Activated CD8-positive, alpha-beta T cell treated with anti-CD3 and anti-CD28 coated beads for 36 hours (primary cell): ENCODE measurements around the gene PM20D1. TPM values are rescaled to one million over a fixed set of nuclear protein-coding genes. Genes with fewer than 3 reads are reported as not detected.

Experiments
- ATAC-seq: fragments of 200-7000 bp; cut with Tn5 transposase; one replicate; pipeline ENCODE4 v1.10.0; 2021; ENCODE audit warnings: mild to moderate bottlenecking, moderate library complexity
- CTCF ChIA-PET: fragments of 350-600 bp; sonication (Branson Sonifier 250); formaldehyde crosslinking; loops from one replicate; lab custom pipeline; 2021; ENCODE audit warnings: antibody characterized with exemption; lab: Charles Lee
- POLR2A ChIA-PET: fragments of 350-600 bp; sonication (Branson Sonifier 250); formaldehyde crosslinking; loops from one replicate; lab custom pipeline; 2021; ENCODE audit warnings: antibody characterized with exemption; lab: Charles Lee
- DNase-seq: peaks from one replicate; pipeline ENCODE4 v3.0.0-alpha.2; 2020
- H3K27ac Mint-ChIP-seq: one replicate; pipeline ENCODE4 v1.8.0; 2021; ENCODE audit warnings: mild to moderate bottlenecking, mixed read lengths
- H3K27me3 Mint-ChIP-seq: one replicate; pipeline ENCODE4 v1.8.0; 2021; ENCODE audit warnings: mixed read lengths
- H3K36me3 Mint-ChIP-seq: one replicate; pipeline ENCODE4 v1.8.0; 2021; ENCODE audit warnings: low read depth, mixed read lengths
- H3K4me1 Mint-ChIP-seq: one replicate; pipeline ENCODE4 v1.8.0; 2021; ENCODE audit warnings: low read depth, mixed read lengths
- H3K4me3 Mint-ChIP-seq: one replicate; pipeline ENCODE4 v1.8.0; 2021; ENCODE audit warnings: mild to moderate bottlenecking, moderate library complexity, mixed read lengths
- H3K9me3 Mint-ChIP-seq: one replicate; pipeline ENCODE4 v1.8.0; 2021; ENCODE audit warnings: mixed read lengths
- CTCF ChIP-seq: fragments of 200-600 bp; IDR thresholded peaks from one replicate; pipeline ENCODE4 v1.8.0; 2022; ENCODE audit warnings: antibody characterized with exemption, mild to moderate bottlenecking
- intact Hi-C: fragments of 100-400 bp; cut with micrococcal nuclease; formaldehyde crosslinking; loops from one replicate; pipeline ENCODE4 v1.10.0; 2022
- total RNA-seq, 2 experiments: library from RNA; stranded (reverse); gene quantifications; one replicate each; pipeline ENCODE4 v1.2.3, GENCODE V29; 2021

The PM20D1 gene
- total RNA-seq, 2 experiments from 2014 or later: 0.22 to 0.29 TPM

GRCh38 chr1:205811660-205812059, 38.3 kb downstream of the PM20D1 start:
- Mint-ChIP-seq H3K4me1 (peaks cover 64% of the 10 kb centered on the region), H3K27ac (peak overlapping the region; percentile 88), H3K36me3 (peaks cover 31% of the 10 kb centered on the region), H3K9me3 (no peaks in the 10 kb centered on the region), H3K4me3 (peak overlapping the region; percentile 97), H3K27me3 (no peaks in the 10 kb centered on the region)
- intact Hi-C loops: no loop called here
- ATAC-seq (no peak), DNase-seq (no peak)
- no peak for TF ChIP-seq CTCF
- ChIA-PET CTCF (interaction anchor here (0.9 to 3.5 kb wide), 5 partner anchors 20 to 166 kb away, joined by 3 to 16 read pairs (median 6); no protein-coding TSS in a partner anchor), POLR2A (interaction anchor here (1.8 kb wide), 1 partner anchor 37 kb away, joined by 6 read pairs; the partner anchor contains the start of gene RAB29)

- ChIA-PET POLR2A (interaction anchor here (0.9 kb wide), 1 partner anchor 35 kb away, joined by 3 read pairs; the partner anchor contains the start of gene RAB29), CTCF (interaction anchor here (1.0 to 3.5 kb wide), 6 partner anchors 19 to 167 kb away, joined by 3 to 16 read pairs (median 7); no protein-coding TSS in a partner anchor)
- Mint-ChIP-seq H3K36me3 (peaks cover 35% of the 10 kb centered on the region), H3K9me3 (no peaks in the 10 kb centered on the region), H3K4me3 (peak overlapping the region; percentile 4), H3K27me3 (no peaks in the 10 kb centered on the region), H3K4me1 (peaks cover 74% of the 10 kb centered on the region), H3K27ac (no peak overlapping the region)
- DNase-seq (no peak), ATAC-seq (no peak)
- TF ChIP-seq CTCF: no peak
- intact Hi-C loops: no loop called here
Observed at GRCh38 chr1:205810448-205811157, 39.3 kb downstream of the PM20D1 start.

- no peak for TF ChIP-seq CTCF
- Mint-ChIP-seq H3K4me1 (peaks cover 80% of the 10 kb centered on the region), H3K36me3 (peaks cover 35% of the 10 kb centered on the region), H3K27ac (no peak overlapping the region), H3K9me3 (no peaks in the 10 kb centered on the region), H3K4me3 (no peak overlapping the region), H3K27me3 (no peaks in the 10 kb centered on the region)
- intact Hi-C loops: no loop called here
- ChIA-PET POLR2A (interaction anchor here (0.9 kb wide), 1 partner anchor 35 kb away, joined by 3 read pairs; the partner anchor contains the start of gene RAB29), CTCF (interaction anchor here (2.2 to 3.5 kb wide), 3 partner anchors 18 to 167 kb away, joined by 8 to 16 read pairs (median 10); no protein-coding TSS in a partner anchor)
- no peak for ATAC-seq
- no peak for DNase-seq
Observed at GRCh38 chr1:205809942-205810345, 40.0 kb downstream of the PM20D1 start.

GRCh38 chr1:205809469-205809868, 40.5 kb downstream of the PM20D1 start:
- no peaks in the 10 kb centered on the region for H3K9me3 Mint-ChIP-seq
- H3K27me3 Mint-ChIP-seq: no peaks in the 10 kb centered on the region
- peak overlapping the region; percentile 23 for H3K4me3 Mint-ChIP-seq
- peaks cover 35% of the 10 kb centered on the region for H3K36me3 Mint-ChIP-seq
- ChIA-PET CTCF (interaction anchor here (1.6 to 2.5 kb wide), 2 partner anchors 18 to 98 kb away, joined by 4 to 10 read pairs; no protein-coding TSS in a partner anchor), POLR2A (interaction anchor here (0.9 to 1.2 kb wide), 2 partner anchors 21 to 32 kb away, joined by 3 read pairs; no protein-coding TSS in a partner anchor)
- DNase-seq: no peak
- ATAC-seq: no peak
- no peak for TF ChIP-seq CTCF
- no peak overlapping the region for H3K27ac Mint-ChIP-seq
- intact Hi-C loops: no loop called here
- peaks cover 82% of the 10 kb centered on the region for H3K4me1 Mint-ChIP-seq
